OCI-LY7 (cell line): ENCODE measurements around the gene SPON1. TPM values are rescaled to one million over a fixed set of nuclear protein-coding genes. Genes with fewer than 3 reads are reported as not detected.

Source experiments
- BruUV-seq: library from RNA; stranded (reverse); fragments of 400-500 nt; replicated peaks from 2 replicates; lab custom pipeline; 2021; lab: Mats Ljungman, UMichigan
- CTCF ChIA-PET: fragments of 300-600 bp; sonication (Branson Sonifier 250); formaldehyde crosslinking; loops from one replicate; lab custom pipeline; 2022; ENCODE audit warnings: antibody characterized with exemption; ENCODE audit not compliant: unreplicated experiment; lab: Charles Lee
- POLR2A ChIA-PET: fragments of 300-600 bp; sonication (Branson Sonifier 250); formaldehyde crosslinking; loops from one replicate; lab custom pipeline; 2022; ENCODE audit warnings: antibody characterized with exemption; lab: Charles Lee
- DNase-seq: peaks from one replicate; pipeline ENCODE4 v3.0.0-alpha.2; 2015; ENCODE audit warnings: low spot score
- H2AFZ ChIP-seq: fragments of 200-600 bp; sonication (generic), shearing (Covaris generic); 2 replicates; pipeline ENCODE4 v1.6.1; 2014; ENCODE audit warnings: mild to moderate bottlenecking, antibody characterized with exemption, low read length, moderate library complexity
- H3K27ac ChIP-seq: fragments of 200-600 bp; sonication (generic); 2 replicates; pipeline ENCODE4 v1.5.1; 2014; ENCODE audit warnings: mixed run types, low read depth, mild to moderate bottlenecking, moderate library complexity, low read length, inconsistent platforms; ENCODE audit not compliant: poor library complexity, severe bottlenecking
- H3K36me3 ChIP-seq: fragments of 200-600 bp; sonication (generic); 2 replicates; pipeline ENCODE4 v1.6.1; 2014; ENCODE audit warnings: mild to moderate bottlenecking, antibody characterized with exemption, low read length, moderate library complexity, mixed read lengths; ENCODE audit not compliant: insufficient read depth
- H3K4me1 ChIP-seq: fragments of 200-600 bp; sonication (generic); 2 replicates; pipeline ENCODE4 v1.5.1; 2014; ENCODE audit warnings: mild to moderate bottlenecking, low read length; ENCODE audit not compliant: insufficient read depth, poor library complexity, severe bottlenecking
- H3K4me2 ChIP-seq: fragments of 200-600 bp; sonication (generic); 2 replicates; pipeline ENCODE4 v1.6.1; 2014; ENCODE audit warnings: mild to moderate bottlenecking, low read length
- H3K4me3 ChIP-seq: fragments of 200-600 bp; sonication (generic); 2 replicates; pipeline ENCODE4 v1.5.1; 2014; ENCODE audit warnings: mild to moderate bottlenecking, low read depth, low read length; ENCODE audit not compliant: poor library complexity, severe bottlenecking
- H3K79me2 ChIP-seq: fragments of 200-600 bp; sonication (generic); 2 replicates; pipeline ENCODE4 v1.6.1; 2016; ENCODE audit warnings: low read depth, mild to moderate bottlenecking, low read length, moderate library complexity, mixed read lengths; ENCODE audit not compliant: insufficient read depth
- H3K9me2 ChIP-seq: fragments of 200-600 bp; sonication (generic); 2 replicates; pipeline ENCODE4 v1.6.1; 2016; ENCODE audit warnings: mild to moderate bottlenecking, low read length, mixed read lengths; ENCODE audit not compliant: insufficient read depth
- H3K9me3 ChIP-seq: fragments of 200-600 bp; sonication (generic); 2 replicates; pipeline ENCODE4 v1.6.1; 2014; ENCODE audit warnings: mild to moderate bottlenecking, mixed run types, low read length, mixed read lengths
- H4K20me1 ChIP-seq: fragments of 200-600 bp; sonication (generic); 2 replicates; pipeline ENCODE4 v1.6.1; 2014; ENCODE audit warnings: mild to moderate bottlenecking, antibody characterized with exemption, low read length, moderate library complexity, mixed read lengths; ENCODE audit not compliant: insufficient read depth
- CTCF ChIP-seq: fragments of 200-600 bp; sonication (generic); conservative IDR thresholded peaks from 2 replicates; pipeline ENCODE4 v1.5.1; 2014; ENCODE audit warnings: mild to moderate bottlenecking, antibody characterized with exemption, low read length, moderate library complexity, mixed read lengths
- EZH2phosphoT487 ChIP-seq: fragments of 200-600 bp; sonication (generic); IDR thresholded peaks from 2 replicates; pipeline ENCODE4 v1.6.1; 2018; ENCODE audit warnings: low read depth, borderline replicate concordance, mild to moderate bottlenecking, mixed run types, antibody characterized with exemption, low read length, moderate library complexity, mixed read lengths
- intact Hi-C: fragments of 100-400 bp; cut with micrococcal nuclease; formaldehyde crosslinking; loops from one replicate; pipeline ENCODE4 v1.10.0; 2022; ENCODE audit not compliant: unreplicated experiment
- total RNA-seq, 2 experiments: library from RNA; depleted of rRNA in 1 of 2; stranded (reverse); fragments of >200 nt in 1 of 2; shearing (Covaris generic) in 1 of 2; gene quantifications; 2 replicates each; pipeline ENCODE4 v1.2.3, GENCODE V29; 2014 to 2022

The SPON1 gene
- total RNA-seq, 2 experiments from 2014 or later: 0.38 TPM; not detected in 1

GRCh38 chr11:14184028-14184940, 221.8 kb downstream of the SPON1 start:
- no peak overlapping the region for H2AFZ ChIP-seq
- ChIA-PET CTCF (no interaction called here), POLR2A (interaction anchor here (0.6 kb wide), 2 partner anchors 66 to 85 kb away, joined by 3 read pairs; no protein-coding TSS in a partner anchor)
- no peaks in the 10 kb centered on the region for H3K4me1 ChIP-seq
- DNase-seq: no peak
- no peaks in the 10 kb centered on the region for H3K79me2 ChIP-seq
- no peaks in the 10 kb centered on the region for H3K9me2 ChIP-seq
- H3K27ac ChIP-seq: no peak overlapping the region
- H3K4me2 ChIP-seq: no peak overlapping the region
- no peak for TF ChIP-seq EZH2phosphoT487
- TF ChIP-seq CTCF: no peak
- H3K36me3 ChIP-seq: no peaks in the 10 kb centered on the region
- no peaks in the 10 kb centered on the region for H4K20me1 ChIP-seq
- intact Hi-C loops: no loop called here
- no TSS peak for BruUV-seq
- no peak overlapping the region for H3K4me3 ChIP-seq
- no peaks in the 10 kb centered on the region for H3K9me3 ChIP-seq

GRCh38 chr11:14185461-14185860, 222.9 kb downstream of the SPON1 start:
- H3K4me2 ChIP-seq: no peak overlapping the region
- no peaks in the 10 kb centered on the region for H4K20me1 ChIP-seq
- no peak for TF ChIP-seq EZH2phosphoT487
- no peak for TF ChIP-seq CTCF
- H3K79me2 ChIP-seq: no peaks in the 10 kb centered on the region
- intact Hi-C loops: no loop called here
- ChIA-PET CTCF (no interaction called here), POLR2A (interaction anchor here (0.6 kb wide), 1 partner anchor 12 kb away, joined by 4 read pairs; no protein-coding TSS in a partner anchor)
- no peak overlapping the region for H2AFZ ChIP-seq
- no peak overlapping the region for H3K27ac ChIP-seq
- no peaks in the 10 kb centered on the region for H3K9me3 ChIP-seq
- no peaks in the 10 kb centered on the region for H3K36me3 ChIP-seq
- no TSS peak for BruUV-seq
- no peaks in the 10 kb centered on the region for H3K9me2 ChIP-seq
- H3K4me1 ChIP-seq: no peaks in the 10 kb centered on the region
- no peak overlapping the region for H3K4me3 ChIP-seq
- DNase-seq: no peak
